ENCODE data around the gene HOMER2.

GRCh38 chr15:82917249-82917648 is 35.3 kb downstream of the HOMER2 start:
- TF ChIP-seq CTCF (IDR thresholded peaks at IDR 0.05) (no peak), ZFX (IDR thresholded peaks at IDR 0.05; ENCODE audit: borderline replicate concordance) (no peak)
